HepG2 (cell line): ENCODE measurements around the gene ATP11A. TPM values are rescaled to one million over a fixed set of nuclear protein-coding genes. Genes with fewer than 3 reads are reported as not detected.

Source experiments
- ATAC-seq: fragments of 200-7000 bp; cut with Tn5 transposase; 3 replicates; pipeline ENCODE4 v1.9.1; 2020; ENCODE audit warnings: mild to moderate bottlenecking, moderate library complexity
- BruUV-seq: library from RNA; stranded (reverse); fragments of 400-500 nt; replicated peaks from 2 replicates; lab custom pipeline; 2021; lab: Mats Ljungman, UMichigan
- CTCF ChIA-PET: fragments of 300-600 bp; formaldehyde crosslinking; extraction: SDS; loops from one replicate; lab custom pipeline; 2021; ENCODE audit warnings: low total read pairs, inconsistent platforms, low intra/inter-chr PET ratio; lab: Yijun Ruan, JAX
- POLR2A ChIA-PET: fragments of 350-600 bp; sonication (Branson Sonifier 250); formaldehyde crosslinking; loops from one replicate; lab custom pipeline; 2020; ENCODE audit warnings: antibody characterized with exemption, inconsistent platforms; lab: Yijun Ruan, JAX
- DNase-seq: peaks from one replicate; pipeline ENCODE4 v3.0.0-alpha.2; 2015; ENCODE audit warnings: low spot score
- FAIRE-seq: peaks from 3 replicates; lab custom pipeline; 2011; peaks lifted over from hg19 to GRCh38; lab: Jason Lieb, UNC
- H2AFZ ChIP-seq: one replicate; pipeline ENCODE4 v1.6.1; 2011; ENCODE audit warnings: low read length, inconsistent platforms
- H3K27ac ChIP-seq: fragments of 300-600 bp; 3 replicates; pipeline ENCODE4 v1.8.0; 2011; ENCODE audit warnings: mixed run types, mild to moderate bottlenecking, mixed read lengths, low read length, inconsistent platforms; ENCODE audit not compliant: insufficient read depth; ENCODE audit errors: extremely low read length
- H3K27me3 ChIP-seq, 2 experiments: fragments of 200-600 bp in 1 of 2; 2 replicates in 1 of 2; 3 replicates in 1 of 2; pipeline versions ENCODE4 v1.6.0 to v1.8.0; 2011; ENCODE audit warnings: low read length in 2 of 2, mild to moderate bottlenecking in 2 of 2, moderate library complexity in 2 of 2, inconsistent platforms in 1 of 2; ENCODE audit not compliant: insufficient read depth in 2 of 2, control insufficient read depth in 1 of 2
- H3K36me3 ChIP-seq, 2 experiments: fragments of 200-600 bp in 1 of 2; replicated peaks in 1 of 2; 2 replicates in 1 of 2; 3 replicates in 1 of 2; pipeline versions ENCODE4 v1.5.1 to v1.8.0; 2011; ENCODE audit warnings: low read length in 2 of 2, inconsistent platforms in 1 of 2; ENCODE audit not compliant: insufficient read depth in 2 of 2, control insufficient read depth in 1 of 2
- H3K4me1 ChIP-seq: 2 replicates; pipeline ENCODE4 v1.5.1; 2012; ENCODE audit warnings: low read length, inconsistent platforms; ENCODE audit not compliant: insufficient read depth
- H3K4me2 ChIP-seq: 2 replicates; pipeline ENCODE4 v1.6.0; 2011; ENCODE audit warnings: low read depth, low read length, inconsistent platforms
- H3K4me3 ChIP-seq, 3 experiments: fragments of 200-600 bp in 1 of 3; sonication (generic), shearing (Covaris generic) in 1 of 3; replicated peaks in 1 of 3; 2 replicates each; pipeline ENCODE4 v1.5.1; 2011 to 2016; ENCODE audit warnings: low read length in 3 of 3, inconsistent platforms in 2 of 3, low read depth in 2 of 3, mild to moderate bottlenecking in 2 of 3, control low read depth in 1 of 3, mixed read lengths in 1 of 3; ENCODE audit not compliant: insufficient read depth in 1 of 3
- H3K79me2 ChIP-seq: one replicate; pipeline ENCODE4 v1.6.1; 2011; ENCODE audit warnings: low read length, inconsistent platforms; ENCODE audit not compliant: insufficient read depth
- H3K9ac ChIP-seq: 2 replicates; pipeline ENCODE4 v1.6.0; 2011; ENCODE audit warnings: mild to moderate bottlenecking, low read depth, low read length, inconsistent platforms; ENCODE audit not compliant: insufficient read depth
- H3K9me3 ChIP-seq: 2 replicates; pipeline ENCODE4 v1.5.1; 2012; ENCODE audit warnings: mild to moderate bottlenecking, low read length
- H4K20me1 ChIP-seq: 2 replicates; pipeline ENCODE4 v1.6.0; 2011; ENCODE audit warnings: inconsistent platforms, mild to moderate bottlenecking, low read length, moderate library complexity; ENCODE audit not compliant: insufficient read depth
- AGO2 ChIP-seq: fragments of 200-400 bp; formaldehyde crosslinking; optimal IDR thresholded peaks from 2 replicates; pipeline ENCODE3; 2017; ENCODE audit warnings: mild to moderate bottlenecking, low read depth, low read length, moderate library complexity
- SP5 ChIP-seq: IDR thresholded peaks from 2 replicates; pipeline ENCODE4 v1.6.1; 2016; ENCODE audit warnings: low read depth, borderline replicate concordance
- SRSF4 ChIP-seq: fragments of 200-400 bp; formaldehyde crosslinking; IDR thresholded peaks from one replicate; pipeline ENCODE4 v1.6.1; 2018; ENCODE audit warnings: mild to moderate bottlenecking, low read depth, low read length, moderate library complexity; ENCODE audit not compliant: poor library complexity, severe bottlenecking
- YEATS2 ChIP-seq: sonication (generic); formaldehyde crosslinking; IDR thresholded peaks from 2 replicates; pipeline ENCODE4 v1.4.0; 2020; ENCODE audit warnings: missing genetic modification reagents, borderline replicate concordance
- ZBTB38 ChIP-seq: sonication (generic); formaldehyde crosslinking; IDR thresholded peaks from 2 replicates; pipeline ENCODE4 v1.5.1; 2020; ENCODE audit warnings: mild to moderate bottlenecking, missing genetic modification reagents
- WGBS: methylation state at CpG from one replicate; pipeline ENCODE4 v1.1.6; 2017; ENCODE audit warnings: low lambda C conversion rate; 5-methylcytosine and 5-hydroxymethylcytosine counted together
- in situ Hi-C: cut with HindIII; loops from 2 replicates; pipeline ENCODE4 v1.10.0; 2017; ENCODE audit warnings: low pct_unique_long_range_greater_than_20kb; ENCODE audit not compliant: extremely low pct_ligation_motif_present
- intact Hi-C: fragments of 100-400 bp; cut with micrococcal nuclease; formaldehyde crosslinking; loops from one replicate; pipeline ENCODE4 v1.10.0; 2022; ENCODE audit not compliant: unreplicated experiment
- polyA plus RNA-seq, 8 experiments: library from polyadenylated mRNA; depleted of rRNA in 3 of 8; stranded (reverse) in 7 of 8; unstranded in 1 of 8; fragments of >200 nt; fragmentation: Illumina TruSeq in 4 of 8; extraction: Trizol in 4 of 8; gene quantifications; 2 replicates each; pipeline versions ENCODE4 v1.2.1 to v1.2.3, GENCODE V29; 2011 to 2016; ENCODE audit warnings: low read depth in 4 of 8, missing spikeins in 1 of 8, mixed read lengths in 1 of 8; ENCODE audit not compliant: insufficient read depth in 1 of 8
- total RNA-seq, 5 experiments: library from RNA; depleted of rRNA; stranded (reverse); fragments of >200 nt; fragmentation: Illumina TruSeq; extraction: Trizol; gene quantifications; 2 replicates each; pipeline ENCODE4 v1.2.3, GENCODE V29; 2016; ENCODE audit warnings: low read depth in 1 of 5
- TF ChIP-seq, protein P1 (sequence below): sonication (generic); formaldehyde crosslinking; IDR thresholded peaks from 2 replicates; pipeline ENCODE4 v1.4.0; 2020; ENCODE audit warnings: missing genetic modification reagents
- TF ChIP-seq, protein P2 (sequence below): IDR thresholded peaks from 2 replicates; pipeline ENCODE4 v1.6.1; 2018; ENCODE audit warnings: missing genetic modification reagents, mild to moderate bottlenecking, missing compliant biosample characterization

Gene ATP11A
- total and polyA plus RNA-seq, 2 of the 13 experiments (the other 11 are each of a cell fraction or from before 2014, with no cell fraction given) = 18.4 to 20.1 TPM

DNA sequence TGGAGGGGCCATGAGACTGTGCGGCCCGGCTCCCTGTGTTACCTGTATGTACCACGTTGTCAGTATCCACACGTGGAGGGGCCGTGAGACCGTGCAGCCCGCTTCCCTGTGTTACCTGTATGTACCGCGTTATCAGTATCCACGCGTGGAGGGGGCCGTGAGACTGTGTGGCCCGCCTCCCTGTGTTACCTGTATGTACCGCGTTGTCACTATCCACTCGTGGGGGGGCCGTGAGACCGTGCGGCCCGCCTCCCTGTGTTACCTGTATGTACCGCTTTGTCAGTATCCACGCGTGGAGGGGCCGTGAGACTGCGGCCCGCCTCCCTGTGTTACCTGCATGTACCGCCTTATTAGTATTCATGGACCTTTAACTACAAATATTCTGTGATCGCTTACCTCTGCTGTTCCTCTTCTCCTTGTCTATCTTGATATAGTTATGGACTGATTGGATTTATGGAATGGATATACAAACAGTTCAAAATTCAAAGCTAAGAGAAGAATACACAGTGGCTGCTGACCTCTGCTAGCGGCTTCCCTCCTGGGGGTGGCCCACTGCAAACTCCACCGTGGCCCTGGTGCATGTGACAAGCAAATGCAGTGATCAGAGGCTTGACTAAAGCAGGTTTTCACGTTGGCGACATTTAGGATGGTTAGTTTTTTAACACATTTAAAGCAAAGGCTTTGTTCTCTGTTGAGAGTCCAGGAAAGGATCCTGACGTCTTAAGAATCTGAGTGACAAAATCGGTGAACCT, 38.7 kb downstream of the ATP11A start:
- peaks cover 95% of the 10 kb centered on the region for H3K79me2 ChIP-seq
- H3K27me3 ChIP-seq = no peaks in the 10 kb centered on the region
- H3K4me1 ChIP-seq = peaks cover 60% of the 10 kb centered on the region
- no peak overlapping the region for H3K9ac ChIP-seq
- H3K9me3 ChIP-seq = no peaks in the 10 kb centered on the region
- intact Hi-C loops (no loop called here), in situ Hi-C loops (no loop called here)
- 95% methylated on average over 34 of the region's 34 CpGs for WGBS
- ChIA-PET CTCF (no interaction called here), POLR2A (no interaction called here)
- DNase-seq (no peak), ATAC-seq (no peak), FAIRE-seq (no peak)
- H4K20me1 ChIP-seq = peaks cover 69% of the 10 kb centered on the region
- H3K4me3 ChIP-seq = no peak overlapping the region
- no peak overlapping the region for H3K27ac ChIP-seq
- no peak overlapping the region for H3K4me2 ChIP-seq
- H3K36me3 ChIP-seq = peaks cover 10 to 26% of the 10 kb centered on the region in 2 experiments; a peak in 4 of 5 replicates
- no TSS peak for BruUV-seq
- no peak overlapping the region for H2AFZ ChIP-seq
- peak; percentile 39 for TF ChIP-seq ZBTB38
- no peak for TF ChIP-seq SP5 (CRISPR knock-in tag)
- peak; percentile 47 for TF ChIP-seq AGO2
- TF ChIP-seq SRSF4 = no peak
- TF ChIP-seq, protein P1, sequence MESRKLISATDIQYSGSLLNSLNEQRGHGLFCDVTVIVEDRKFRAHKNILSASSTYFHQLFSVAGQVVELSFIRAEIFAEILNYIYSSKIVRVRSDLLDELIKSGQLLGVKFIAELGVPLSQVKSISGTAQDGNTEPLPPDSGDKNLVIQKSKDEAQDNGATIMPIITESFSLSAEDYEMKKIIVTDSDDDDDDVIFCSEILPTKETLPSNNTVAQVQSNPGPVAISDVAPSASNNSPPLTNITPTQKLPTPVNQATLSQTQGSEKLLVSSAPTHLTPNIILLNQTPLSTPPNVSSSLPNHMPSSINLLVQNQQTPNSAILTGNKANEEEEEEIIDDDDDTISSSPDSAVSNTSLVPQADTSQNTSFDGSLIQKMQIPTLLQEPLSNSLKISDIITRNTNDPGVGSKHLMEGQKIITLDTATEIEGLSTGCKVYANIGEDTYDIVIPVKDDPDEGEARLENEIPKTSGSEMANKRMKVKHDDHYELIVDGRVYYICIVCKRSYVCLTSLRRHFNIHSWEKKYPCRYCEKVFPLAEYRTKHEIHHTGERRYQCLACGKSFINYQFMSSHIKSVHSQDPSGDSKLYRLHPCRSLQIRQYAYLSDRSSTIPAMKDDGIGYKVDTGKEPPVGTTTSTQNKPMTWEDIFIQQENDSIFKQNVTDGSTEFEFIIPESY (CRISPR knock-in tag) = peak; percentile 91

DNA sequence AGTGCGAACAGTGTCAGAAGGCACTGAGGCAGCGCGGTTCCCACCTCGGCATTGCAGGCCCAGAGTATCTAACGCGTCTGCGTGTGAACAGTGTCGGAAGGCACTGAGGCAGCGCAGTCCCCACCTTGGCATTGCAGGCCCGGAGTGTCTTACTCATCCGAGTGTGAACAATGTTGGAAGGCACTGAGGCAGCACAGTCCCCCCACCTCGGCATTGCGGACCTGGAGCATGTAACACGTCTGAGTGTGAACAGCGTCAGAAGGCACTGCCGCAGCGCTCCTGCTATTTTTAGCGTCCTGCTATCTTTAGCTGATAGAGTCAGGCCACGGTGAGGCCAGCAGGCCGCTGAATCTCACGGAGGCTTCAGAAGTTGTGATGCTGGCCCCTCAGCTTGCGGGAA, 39.6 kb downstream of the ATP11A start:
- ChIA-PET CTCF (no interaction called here), POLR2A (no interaction called here)
- BruUV-seq = no TSS peak
- Histone ChIP-seq H3K4me1 (peaks cover 53% of the 10 kb centered on the region), H3K27ac (no peak overlapping the region), H3K4me3 (no peak overlapping the region), H3K4me2 (no peak overlapping the region), H3K27me3 (no peaks in the 10 kb centered on the region), H3K79me2 (peaks cover 97% of the 10 kb centered on the region), H3K9me3 (no peaks in the 10 kb centered on the region), H3K9ac (no peak overlapping the region), H3K36me3 (peaks cover 10 to 23% of the 10 kb centered on the region in 2 experiments; a peak in 4 of 5 replicates), H2AFZ (no peak overlapping the region), H4K20me1 (peaks cover 77% of the 10 kb centered on the region)
- TF ChIP-seq YEATS2 (CRISPR knock-in tag) = no peak
- TF ChIP-seq, protein P2, sequence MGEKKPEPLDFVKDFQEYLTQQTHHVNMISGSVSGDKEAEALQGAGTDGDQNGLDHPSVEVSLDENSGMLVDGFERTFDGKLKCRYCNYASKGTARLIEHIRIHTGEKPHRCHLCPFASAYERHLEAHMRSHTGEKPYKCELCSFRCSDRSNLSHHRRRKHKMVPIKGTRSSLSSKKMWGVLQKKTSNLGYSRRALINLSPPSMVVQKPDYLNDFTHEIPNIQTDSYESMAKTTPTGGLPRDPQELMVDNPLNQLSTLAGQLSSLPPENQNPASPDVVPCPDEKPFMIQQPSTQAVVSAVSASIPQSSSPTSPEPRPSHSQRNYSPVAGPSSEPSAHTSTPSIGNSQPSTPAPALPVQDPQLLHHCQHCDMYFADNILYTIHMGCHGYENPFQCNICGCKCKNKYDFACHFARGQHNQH (CRISPR knock-in tag) = no peak
- whole genome bisulfite sequencing = 98% methylated on average over 21 of the region's 22 CpGs
- ATAC-seq (no peak), DNase-seq (no peak), FAIRE-seq (no peak)
- intact Hi-C loops (no loop called here), in situ Hi-C loops (no loop called here)
